Calu3 (cell line): ENCODE results near the gene AHNAK. TPM values are rescaled to one million over a fixed set of nuclear protein-coding genes. Genes with fewer than 3 reads are reported as not detected.

Experiments used
- BruUV-seq: library from RNA; stranded (reverse); fragments of 400-500 nt; replicated peaks from 2 replicates; lab custom pipeline; 2021; lab: Mats Ljungman, UMichigan
- CTCF ChIA-PET: fragments of 300-600 bp; sonication (Branson Sonifier 250); formaldehyde crosslinking; loops from one replicate; lab custom pipeline; 2022; ENCODE audit warnings: antibody characterized with exemption; lab: Charles Lee
- DNase-seq: peaks from one replicate; pipeline ENCODE4 v3.0.0; 2022
- H3K27ac Mint-ChIP-seq: one replicate; pipeline ENCODE4 v1.8.0; 2022; ENCODE audit warnings: mixed read lengths; ENCODE audit not compliant: unreplicated experiment
- H3K27me3 Mint-ChIP-seq: one replicate; pipeline ENCODE4 v1.8.0; 2022; ENCODE audit warnings: mixed read lengths; ENCODE audit not compliant: unreplicated experiment
- H3K36me3 Mint-ChIP-seq: one replicate; pipeline ENCODE4 v1.8.0; 2022; ENCODE audit warnings: mild to moderate bottlenecking, moderate library complexity, mixed read lengths; ENCODE audit not compliant: insufficient read depth, unreplicated experiment
- H3K4me1 Mint-ChIP-seq: one replicate; pipeline ENCODE4 v1.8.0; 2022; ENCODE audit warnings: mild to moderate bottlenecking, low read depth, mixed read lengths; ENCODE audit not compliant: unreplicated experiment
- H3K4me3 Mint-ChIP-seq: one replicate; pipeline ENCODE4 v1.8.0; 2022; ENCODE audit warnings: mild to moderate bottlenecking, low read depth, moderate library complexity, mixed read lengths; ENCODE audit not compliant: unreplicated experiment
- H3K9me3 Mint-ChIP-seq: one replicate; pipeline ENCODE4 v1.8.0; 2022; ENCODE audit warnings: low read depth, mixed read lengths; ENCODE audit not compliant: unreplicated experiment
- intact Hi-C: fragments of 100-400 bp; cut with micrococcal nuclease; formaldehyde crosslinking; loops from one replicate; pipeline ENCODE4 v1.10.0; 2022; ENCODE audit not compliant: unreplicated experiment
- total RNA-seq: library from RNA; stranded (reverse); gene quantifications from 2 replicates; pipeline ENCODE4 v1.2.3, GENCODE V29; 2022
- TF ChIP-seq, protein P1 (sequence below): fragments of 200-600 bp; IDR thresholded peaks from one replicate; pipeline ENCODE4 v1.8.0; 2022; ENCODE audit warnings: antibody characterized with exemption; ENCODE audit not compliant: unreplicated experiment

The AHNAK gene
- total RNA-seq, 1 experiment from 2014 or later: 246 TPM

- Mint-ChIP-seq H3K27ac (no peak overlapping the region), H3K9me3 (no peaks in the 10 kb centered on the region)
- CTCF ChIA-PET: interaction anchor here (0.7 kb wide), 1 partner anchor 23 kb away, joined by 3 read pairs; no protein-coding TSS in a partner anchor
Observed at GRCh38 chr11:62402960-62403730, 143.5 kb downstream of the AHNAK start.

GRCh38 chr11:62402226-62402959 is 144.2 kb downstream of the AHNAK start:
- TF ChIP-seq, protein P1, sequence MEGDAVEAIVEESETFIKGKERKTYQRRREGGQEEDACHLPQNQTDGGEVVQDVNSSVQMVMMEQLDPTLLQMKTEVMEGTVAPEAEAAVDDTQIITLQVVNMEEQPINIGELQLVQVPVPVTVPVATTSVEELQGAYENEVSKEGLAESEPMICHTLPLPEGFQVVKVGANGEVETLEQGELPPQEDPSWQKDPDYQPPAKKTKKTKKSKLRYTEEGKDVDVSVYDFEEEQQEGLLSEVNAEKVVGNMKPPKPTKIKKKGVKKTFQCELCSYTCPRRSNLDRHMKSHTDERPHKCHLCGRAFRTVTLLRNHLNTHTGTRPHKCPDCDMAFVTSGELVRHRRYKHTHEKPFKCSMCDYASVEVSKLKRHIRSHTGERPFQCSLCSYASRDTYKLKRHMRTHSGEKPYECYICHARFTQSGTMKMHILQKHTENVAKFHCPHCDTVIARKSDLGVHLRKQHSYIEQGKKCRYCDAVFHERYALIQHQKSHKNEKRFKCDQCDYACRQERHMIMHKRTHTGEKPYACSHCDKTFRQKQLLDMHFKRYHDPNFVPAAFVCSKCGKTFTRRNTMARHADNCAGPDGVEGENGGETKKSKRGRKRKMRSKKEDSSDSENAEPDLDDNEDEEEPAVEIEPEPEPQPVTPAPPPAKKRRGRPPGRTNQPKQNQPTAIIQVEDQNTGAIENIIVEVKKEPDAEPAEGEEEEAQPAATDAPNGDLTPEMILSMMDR: no peak
- no peak overlapping the region for H3K4me3 Mint-ChIP-seq
- no TSS peak for BruUV-seq
- H3K36me3 Mint-ChIP-seq: no peaks in the 10 kb centered on the region
- H3K9me3 Mint-ChIP-seq: no peaks in the 10 kb centered on the region
- H3K27me3 Mint-ChIP-seq: peaks cover 37% of the 10 kb centered on the region
- CTCF ChIA-PET: interaction anchor here (1.2 kb wide), 1 partner anchor 16 kb away, joined by 3 read pairs; the partner anchor contains the start of gene SCGB1A1
- peaks cover 9% of the 10 kb centered on the region for H3K4me1 Mint-ChIP-seq
- H3K27ac Mint-ChIP-seq: no peak overlapping the region
- no peak for DNase-seq
- intact Hi-C loops: no loop called here

More at GRCh38 chr11:62402960-62403730, 143.5 kb downstream of the AHNAK start:
- DNase-seq: no peak
- TF ChIP-seq, protein P1: no peak
- intact Hi-C loops: no loop called here
- H3K4me3 Mint-ChIP-seq: no peak overlapping the region
- H3K27me3 Mint-ChIP-seq: peaks cover 37% of the 10 kb centered on the region
- no peaks in the 10 kb centered on the region for H3K36me3 Mint-ChIP-seq
- no TSS peak for BruUV-seq
- peaks cover 9% of the 10 kb centered on the region for H3K4me1 Mint-ChIP-seq

DNA sequence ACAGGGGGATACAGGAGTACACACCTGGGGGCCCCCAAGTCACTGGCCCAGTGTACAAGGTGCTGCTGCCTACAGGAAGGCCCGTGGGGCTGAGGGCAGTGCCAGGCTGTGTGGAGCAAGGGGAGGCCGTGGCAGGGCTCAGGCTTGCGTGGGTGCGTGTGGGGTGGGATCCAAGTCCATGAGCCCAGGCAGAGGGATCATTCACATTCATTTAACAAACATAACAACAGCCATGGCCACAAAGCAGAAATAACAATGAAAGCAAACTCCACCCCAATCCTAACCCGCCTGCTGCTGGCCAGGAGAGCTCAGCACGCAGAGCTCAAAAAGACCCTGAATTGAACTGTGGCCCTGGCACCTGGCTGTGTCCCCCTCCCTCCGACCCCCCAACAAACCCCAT is 144.8 kb downstream of the AHNAK start:
- H3K27me3 Mint-ChIP-seq: peaks cover 37% of the 10 kb centered on the region
- no TSS peak for BruUV-seq

GRCh38 chr11:62401356-62401755 is 145.2 kb downstream of the AHNAK start:
- no peak for DNase-seq
- BruUV-seq: no TSS peak
- H3K4me3 Mint-ChIP-seq: no peak overlapping the region
- CTCF ChIA-PET: interaction anchor here (0.5 to 1.2 kb wide), 2 partner anchors 17 to 20 kb away, joined by 3 to 8 read pairs; partner anchors contain the start of gene SCGB1A1
- no peaks in the 10 kb centered on the region for H3K36me3 Mint-ChIP-seq
- H3K9me3 Mint-ChIP-seq: no peaks in the 10 kb centered on the region
- peaks cover 9% of the 10 kb centered on the region for H3K4me1 Mint-ChIP-seq
- intact Hi-C loops: no loop called here
- peaks cover 37% of the 10 kb centered on the region for H3K27me3 Mint-ChIP-seq
- no peak overlapping the region for H3K27ac Mint-ChIP-seq
- TF ChIP-seq, protein P1: no peak

More for the DNA sequence above, 144.8 kb downstream of the AHNAK start:
- CTCF ChIA-PET: interaction anchor here (0.5 to 1.2 kb wide), 2 partner anchors 17 to 20 kb away, joined by 3 to 8 read pairs; partner anchors contain the start of gene SCGB1A1
- TF ChIP-seq, protein P1: no peak
- intact Hi-C loops: no loop called here
- DNase-seq: no peak
- Mint-ChIP-seq H3K27ac (no peak overlapping the region), H3K36me3 (no peaks in the 10 kb centered on the region), H3K9me3 (no peaks in the 10 kb centered on the region), H3K4me3 (no peak overlapping the region), H3K4me1 (peaks cover 9% of the 10 kb centered on the region)
